SK-N-SH treated with all-trans-retinoic acid at 6 μM for 48 hours (cell line): ENCODE data around the gene CNN2.
A peak's percentile ranks its signal among the peaks of the same experiment; 100 is the strongest.

Experiments used
- ATAC-seq: fragments of 200-7000 bp; cut with Tn5 transposase; 3 replicates; pipeline ENCODE4 v1.9.1; 2020; ENCODE audit warnings: mild to moderate bottlenecking, moderate library complexity
- ARNTL ChIP-seq: fragments of 450-650 bp; formaldehyde crosslinking; IDR thresholded peaks from 2 replicates; pipeline ENCODE4 v1.5.0; 2020; ENCODE audit warnings: low read depth, mild to moderate bottlenecking, moderate library complexity, borderline replicate concordance
- BACH2 ChIP-seq: fragments of 250-450 bp; sonication (Bioruptor Pico); IDR thresholded peaks from 2 replicates; pipeline ENCODE4 v1.9.0; 2021; ENCODE audit warnings: mild to moderate bottlenecking, borderline replicate concordance
- CSDC2 ChIP-seq: fragments of 250-450 bp; sonication (Bioruptor Pico); IDR thresholded peaks from 2 replicates; pipeline ENCODE4 v1.5.0; 2020; ENCODE audit warnings: mild to moderate bottlenecking, moderate library complexity
- ESRRG ChIP-seq: fragments of 250-450 bp; sonication (Bioruptor Pico); IDR thresholded peaks from 2 replicates; pipeline ENCODE4 v1.6.1; 2021; ENCODE audit warnings: mild to moderate bottlenecking
- GLIS3 ChIP-seq: fragments of 250-450 bp; sonication (Bioruptor Pico); IDR thresholded peaks from 2 replicates; pipeline ENCODE4 v1.5.0; 2020; ENCODE audit warnings: mild to moderate bottlenecking, moderate library complexity
- ISL1 ChIP-seq: fragments of 250-450 bp; sonication (Bioruptor Pico); IDR thresholded peaks from 2 replicates; pipeline ENCODE4 v2.1.2; 2022; ENCODE audit warnings: mild to moderate bottlenecking, moderate library complexity
- OSR1 ChIP-seq: fragments of 250-450 bp; sonication (Bioruptor Pico); IDR thresholded peaks from 2 replicates; pipeline ENCODE4 v1.8.0; 2022; ENCODE audit warnings: moderate library complexity, mild to moderate bottlenecking, inconsistent platforms
- PPARA ChIP-seq: fragments of 250-450 bp; sonication (Bioruptor Pico); IDR thresholded peaks from 2 replicates; pipeline ENCODE4 v1.5.0; 2020; ENCODE audit warnings: mild to moderate bottlenecking, borderline replicate concordance
- RARB ChIP-seq: fragments of 250-450 bp; sonication (Bioruptor Pico); IDR thresholded peaks from 2 replicates; pipeline ENCODE4 v1.8.0; 2021; ENCODE audit warnings: mild to moderate bottlenecking, moderate library complexity
- SNAI2 ChIP-seq: fragments of 250-450 bp; sonication (Bioruptor Pico); IDR thresholded peaks from 2 replicates; pipeline ENCODE4 v1.5.0; 2020; ENCODE audit warnings: mild to moderate bottlenecking, moderate library complexity
- TCF4 ChIP-seq: fragments of 250-450 bp; sonication (Bioruptor Pico); IDR thresholded peaks from 2 replicates; pipeline ENCODE4 v1.8.0; 2021; ENCODE audit warnings: mild to moderate bottlenecking, moderate library complexity, borderline replicate concordance
- TOX ChIP-seq: fragments of 250-450 bp; sonication (Bioruptor Pico); IDR thresholded peaks from 2 replicates; pipeline ENCODE4 v1.8.0; 2021; ENCODE audit warnings: mild to moderate bottlenecking, moderate library complexity, borderline replicate concordance
- ZC3H10 ChIP-seq: fragments of 250-450 bp; sonication (Bioruptor Pico); IDR thresholded peaks from 2 replicates; pipeline ENCODE4 v1.5.1; 2021; ENCODE audit warnings: mild to moderate bottlenecking, moderate library complexity
- ZFP3 ChIP-seq: fragments of 250-450 bp; sonication (Bioruptor Pico); IDR thresholded peaks from 2 replicates; pipeline ENCODE4 v1.5.0; 2020; ENCODE audit warnings: mild to moderate bottlenecking, moderate library complexity
- ZFP30 ChIP-seq: fragments of 450-650 bp; formaldehyde crosslinking; IDR thresholded peaks from 2 replicates; pipeline ENCODE4 v1.5.0; 2022; ENCODE audit warnings: mild to moderate bottlenecking, moderate library complexity
- ZNF565 ChIP-seq: fragments of 450-650 bp; formaldehyde crosslinking; conservative IDR thresholded peaks from 2 replicates; pipeline ENCODE4 v1.5.0; 2020; ENCODE audit warnings: low read depth, mild to moderate bottlenecking, moderate library complexity
- ZNF70 ChIP-seq: fragments of 450-650 bp; formaldehyde crosslinking; IDR thresholded peaks from 2 replicates; pipeline ENCODE4 v1.5.0; 2020; ENCODE audit warnings: mild to moderate bottlenecking, moderate library complexity
- ZNF8 ChIP-seq: fragments of 450-650 bp; formaldehyde crosslinking; IDR thresholded peaks from 2 replicates; pipeline ENCODE4 v1.5.0; 2020; ENCODE audit warnings: mild to moderate bottlenecking, moderate library complexity
- TF ChIP-seq, protein P1 (sequence below): fragments of 250-450 bp; sonication (Bioruptor Pico); IDR thresholded peaks from 2 replicates; pipeline ENCODE4 v1.5.1; 2020; ENCODE audit warnings: low read depth, mild to moderate bottlenecking, moderate library complexity
- TF ChIP-seq, protein P2 (sequence below): fragments of 250-450 bp; sonication (Bioruptor Pico); IDR thresholded peaks from 2 replicates; pipeline ENCODE4 v1.8.0; 2021; ENCODE audit warnings: low read depth, mild to moderate bottlenecking, moderate library complexity, borderline replicate concordance
- TF ChIP-seq, protein P3 (sequence below): fragments of 250-450 bp; sonication (Bioruptor Pico); IDR thresholded peaks from 2 replicates; pipeline ENCODE4 v1.5.0; 2020; ENCODE audit warnings: mild to moderate bottlenecking, moderate library complexity
- TF ChIP-seq, protein P4 (sequence below): fragments of 250-450 bp; sonication (Bioruptor Pico); IDR thresholded peaks from 2 replicates; pipeline ENCODE4 v1.8.0; 2020; ENCODE audit warnings: mild to moderate bottlenecking, moderate library complexity, borderline replicate concordance
- TF ChIP-seq, protein P5 (sequence below): fragments of 250-450 bp; sonication (Bioruptor Pico); IDR thresholded peaks from 2 replicates; pipeline ENCODE4 v1.5.1; 2021; ENCODE audit warnings: mild to moderate bottlenecking, moderate library complexity

The CNN2 gene

DNA sequence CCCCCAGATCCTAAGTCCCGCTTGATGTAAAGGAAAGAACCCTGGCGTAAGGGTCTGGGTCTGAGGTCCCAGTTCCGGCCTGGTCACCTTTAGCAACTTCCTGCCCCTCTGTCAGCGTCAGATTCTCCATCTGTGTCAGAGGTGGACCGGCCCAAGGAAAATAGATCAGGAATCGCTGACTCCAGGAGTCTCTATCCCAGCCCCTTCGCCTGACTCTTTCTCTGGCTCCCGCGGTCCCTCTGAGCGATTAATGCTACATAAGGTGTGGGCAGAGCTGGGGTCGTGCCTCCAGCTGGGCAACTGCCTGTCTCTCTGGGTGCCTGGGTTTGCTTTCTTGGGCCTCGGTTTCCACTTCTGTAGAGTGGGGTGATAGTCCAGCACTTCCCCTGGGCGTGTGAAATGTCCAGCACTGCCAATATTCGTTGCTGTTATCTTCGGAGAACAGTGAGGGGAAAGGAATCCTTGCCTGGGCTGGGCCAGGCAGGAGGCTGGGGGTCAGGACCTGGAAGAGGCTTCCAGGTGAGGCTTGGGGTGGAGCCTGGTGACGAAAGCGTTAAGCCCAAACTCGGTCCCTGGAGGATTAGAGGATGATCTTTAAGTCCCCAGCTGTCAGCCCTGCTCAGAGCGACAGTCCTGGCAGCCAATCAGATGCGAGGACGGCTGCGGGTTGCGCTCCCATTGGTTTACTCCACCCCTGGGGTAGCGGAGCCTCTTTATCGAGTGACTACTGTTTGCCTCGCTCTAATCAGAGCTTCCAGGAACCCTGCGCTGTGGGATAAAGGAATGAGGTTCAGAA, 14.3 kb downstream of the CNN2 start:
- peak; percentile 70 for ATAC-seq
- TF ChIP-seq ZNF8 (CRISPR knock-in tag) (no peak), ZNF565 (no peak), CSDC2 (CRISPR knock-in tag) (no peak), GLIS3 (CRISPR knock-in tag) (no peak), OSR1 (no peak), BACH2 (CRISPR knock-in tag) (no peak), TCF4 (CRISPR knock-in tag) (no peak), ISL1 (no peak), ARNTL (CRISPR knock-in tag) (no peak), ZC3H10 (CRISPR knock-in tag) (no peak), ESRRG (CRISPR knock-in tag) (no peak), ZNF70 (CRISPR knock-in tag) (no peak), RARB (CRISPR knock-in tag) (no peak), TOX (CRISPR knock-in tag) (no peak), ZFP3 (CRISPR knock-in tag) (no peak)
- TF ChIP-seq, protein P1, sequence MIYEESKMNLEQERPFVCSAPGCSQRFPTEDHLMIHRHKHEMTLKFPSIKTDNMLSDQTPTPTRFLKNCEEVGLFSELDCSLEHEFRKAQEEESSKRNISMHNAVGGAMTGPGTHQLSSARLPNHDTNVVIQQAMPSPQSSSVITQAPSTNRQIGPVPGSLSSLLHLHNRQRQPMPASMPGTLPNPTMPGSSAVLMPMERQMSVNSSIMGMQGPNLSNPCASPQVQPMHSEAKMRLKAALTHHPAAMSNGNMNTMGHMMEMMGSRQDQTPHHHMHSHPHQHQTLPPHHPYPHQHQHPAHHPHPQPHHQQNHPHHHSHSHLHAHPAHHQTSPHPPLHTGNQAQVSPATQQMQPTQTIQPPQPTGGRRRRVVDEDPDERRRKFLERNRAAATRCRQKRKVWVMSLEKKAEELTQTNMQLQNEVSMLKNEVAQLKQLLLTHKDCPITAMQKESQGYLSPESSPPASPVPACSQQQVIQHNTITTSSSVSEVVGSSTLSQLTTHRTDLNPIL (CRISPR knock-in tag) = no peak
- TF ChIP-seq, protein P2, sequence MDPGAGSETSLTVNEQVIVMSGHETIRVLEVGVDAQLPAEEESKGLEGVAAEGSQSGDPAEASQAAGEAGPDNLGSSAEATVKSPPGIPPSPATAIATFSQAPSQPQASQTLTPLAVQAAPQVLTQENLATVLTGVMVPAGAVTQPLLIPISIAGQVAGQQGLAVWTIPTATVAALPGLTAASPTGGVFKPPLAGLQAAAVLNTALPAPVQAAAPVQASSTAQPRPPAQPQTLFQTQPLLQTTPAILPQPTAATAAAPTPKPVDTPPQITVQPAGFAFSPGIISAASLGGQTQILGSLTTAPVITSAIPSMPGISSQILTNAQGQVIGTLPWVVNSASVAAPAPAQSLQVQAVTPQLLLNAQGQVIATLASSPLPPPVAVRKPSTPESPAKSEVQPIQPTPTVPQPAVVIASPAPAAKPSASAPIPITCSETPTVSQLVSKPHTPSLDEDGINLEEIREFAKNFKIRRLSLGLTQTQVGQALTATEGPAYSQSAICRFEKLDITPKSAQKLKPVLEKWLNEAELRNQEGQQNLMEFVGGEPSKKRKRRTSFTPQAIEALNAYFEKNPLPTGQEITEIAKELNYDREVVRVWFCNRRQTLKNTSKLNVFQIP (CRISPR knock-in tag) = no peak
- TF ChIP-seq, all 23 proteins: peak for 0

DNA sequence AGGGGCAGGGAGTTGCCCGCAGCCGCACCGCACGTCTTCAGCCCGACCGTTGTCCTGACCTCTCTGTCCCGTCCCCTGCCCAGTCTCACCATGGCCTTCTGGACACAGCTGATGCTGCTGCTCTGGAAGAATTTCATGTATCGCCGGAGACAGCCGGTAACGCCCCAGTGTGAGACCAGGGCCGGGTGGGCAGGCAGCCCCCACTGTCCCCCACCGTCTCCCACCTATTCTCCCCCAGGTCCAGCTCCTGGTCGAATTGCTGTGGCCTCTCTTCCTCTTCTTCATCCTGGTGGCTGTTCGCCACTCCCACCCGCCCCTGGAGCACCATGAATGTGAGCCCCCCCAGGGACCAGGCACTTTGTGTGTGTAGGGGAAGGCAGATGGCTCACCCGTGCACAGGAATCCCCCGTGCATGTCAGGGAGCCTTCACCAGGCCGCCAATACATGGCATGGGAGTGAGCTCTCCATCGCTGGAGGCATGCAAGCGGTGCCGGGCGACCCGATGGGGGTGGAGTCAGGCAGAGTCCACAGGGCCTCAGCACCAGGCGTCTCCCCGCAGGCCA, 14.9 kb downstream of the CNN2 start:
- peak; percentile 0 for ATAC-seq
- no peak for TF ChIP-seq TOX (CRISPR knock-in tag)
- no peak for TF ChIP-seq CSDC2 (CRISPR knock-in tag)

DNA sequence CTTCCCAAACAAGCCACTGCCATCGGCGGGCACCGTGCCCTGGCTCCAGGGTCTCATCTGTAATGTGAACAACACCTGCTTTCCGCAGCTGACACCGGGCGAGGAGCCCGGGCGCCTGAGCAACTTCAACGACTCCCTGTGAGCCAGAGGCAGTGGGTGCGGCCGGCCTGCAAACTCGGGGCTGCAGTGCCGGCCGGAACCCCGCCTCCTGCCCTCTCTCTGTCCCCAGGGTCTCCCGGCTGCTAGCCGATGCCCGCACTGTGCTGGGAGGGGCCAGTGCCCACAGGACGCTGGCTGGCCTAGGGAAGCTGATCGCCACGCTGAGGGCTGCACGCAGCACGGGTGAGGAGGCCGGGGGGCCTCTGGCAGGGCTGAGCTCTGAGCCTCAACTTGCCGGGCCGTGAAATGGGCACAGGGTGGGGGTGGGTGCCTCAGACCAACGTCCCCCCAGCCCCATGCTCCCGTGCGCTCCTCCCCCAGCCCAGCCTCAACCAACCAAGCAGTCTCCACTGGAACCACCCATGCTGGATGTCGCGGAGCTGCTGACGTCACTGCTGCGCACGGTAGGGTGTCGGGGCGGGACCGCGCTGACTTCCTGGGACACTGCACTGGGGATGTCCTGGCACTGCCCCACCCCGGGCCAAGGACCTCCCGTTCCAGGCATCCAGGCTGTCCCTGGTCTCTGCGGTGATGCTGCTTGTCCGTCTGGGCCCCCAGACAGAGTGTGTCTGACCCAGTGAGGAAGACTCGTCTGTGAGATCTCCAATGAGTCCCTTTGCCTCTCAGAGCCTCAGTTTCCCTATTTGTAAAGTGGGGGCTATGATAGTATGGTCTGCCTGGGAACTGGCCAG, 15.7 kb downstream of the CNN2 start:
- TF ChIP-seq, protein P3, sequence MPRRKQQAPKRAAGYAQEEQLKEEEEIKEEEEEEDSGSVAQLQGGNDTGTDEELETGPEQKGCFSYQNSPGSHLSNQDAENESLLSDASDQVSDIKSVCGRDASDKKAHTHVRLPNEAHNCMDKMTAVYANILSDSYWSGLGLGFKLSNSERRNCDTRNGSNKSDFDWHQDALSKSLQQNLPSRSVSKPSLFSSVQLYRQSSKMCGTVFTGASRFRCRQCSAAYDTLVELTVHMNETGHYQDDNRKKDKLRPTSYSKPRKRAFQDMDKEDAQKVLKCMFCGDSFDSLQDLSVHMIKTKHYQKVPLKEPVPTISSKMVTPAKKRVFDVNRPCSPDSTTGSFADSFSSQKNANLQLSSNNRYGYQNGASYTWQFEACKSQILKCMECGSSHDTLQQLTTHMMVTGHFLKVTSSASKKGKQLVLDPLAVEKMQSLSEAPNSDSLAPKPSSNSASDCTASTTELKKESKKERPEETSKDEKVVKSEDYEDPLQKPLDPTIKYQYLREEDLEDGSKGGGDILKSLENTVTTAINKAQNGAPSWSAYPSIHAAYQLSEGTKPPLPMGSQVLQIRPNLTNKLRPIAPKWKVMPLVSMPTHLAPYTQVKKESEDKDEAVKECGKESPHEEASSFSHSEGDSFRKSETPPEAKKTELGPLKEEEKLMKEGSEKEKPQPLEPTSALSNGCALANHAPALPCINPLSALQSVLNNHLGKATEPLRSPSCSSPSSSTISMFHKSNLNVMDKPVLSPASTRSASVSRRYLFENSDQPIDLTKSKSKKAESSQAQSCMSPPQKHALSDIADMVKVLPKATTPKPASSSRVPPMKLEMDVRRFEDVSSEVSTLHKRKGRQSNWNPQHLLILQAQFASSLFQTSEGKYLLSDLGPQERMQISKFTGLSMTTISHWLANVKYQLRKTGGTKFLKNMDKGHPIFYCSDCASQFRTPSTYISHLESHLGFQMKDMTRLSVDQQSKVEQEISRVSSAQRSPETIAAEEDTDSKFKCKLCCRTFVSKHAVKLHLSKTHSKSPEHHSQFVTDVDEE = no peak
- no peak for TF ChIP-seq ISL1
- TF ChIP-seq BACH2 (CRISPR knock-in tag) = no peak
- no peak for TF ChIP-seq ZNF70 (CRISPR knock-in tag)
- no peak for TF ChIP-seq ARNTL (CRISPR knock-in tag)
- no peak for TF ChIP-seq ZNF565
- no peak for TF ChIP-seq ZFP3 (CRISPR knock-in tag)
- no peak for TF ChIP-seq PPARA
- TF ChIP-seq ZFP30 (CRISPR knock-in tag) = no peak
- TF ChIP-seq, protein P4, sequence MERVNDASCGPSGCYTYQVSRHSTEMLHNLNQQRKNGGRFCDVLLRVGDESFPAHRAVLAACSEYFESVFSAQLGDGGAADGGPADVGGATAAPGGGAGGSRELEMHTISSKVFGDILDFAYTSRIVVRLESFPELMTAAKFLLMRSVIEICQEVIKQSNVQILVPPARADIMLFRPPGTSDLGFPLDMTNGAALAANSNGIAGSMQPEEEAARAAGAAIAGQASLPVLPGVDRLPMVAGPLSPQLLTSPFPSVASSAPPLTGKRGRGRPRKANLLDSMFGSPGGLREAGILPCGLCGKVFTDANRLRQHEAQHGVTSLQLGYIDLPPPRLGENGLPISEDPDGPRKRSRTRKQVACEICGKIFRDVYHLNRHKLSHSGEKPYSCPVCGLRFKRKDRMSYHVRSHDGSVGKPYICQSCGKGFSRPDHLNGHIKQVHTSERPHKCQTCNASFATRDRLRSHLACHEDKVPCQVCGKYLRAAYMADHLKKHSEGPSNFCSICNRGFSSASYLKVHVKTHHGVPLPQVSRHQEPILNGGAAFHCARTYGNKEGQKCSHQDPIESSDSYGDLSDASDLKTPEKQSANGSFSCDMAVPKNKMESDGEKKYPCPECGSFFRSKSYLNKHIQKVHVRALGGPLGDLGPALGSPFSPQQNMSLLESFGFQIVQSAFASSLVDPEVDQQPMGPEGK (CRISPR knock-in tag) = no peak
- no peak for TF ChIP-seq SNAI2 (CRISPR knock-in tag)
- no peak for TF ChIP-seq ZNF8 (CRISPR knock-in tag)
- TF ChIP-seq, protein P1 (CRISPR knock-in tag) = no peak
- no peak for TF ChIP-seq ZC3H10 (CRISPR knock-in tag)
- TF ChIP-seq ESRRG (CRISPR knock-in tag) = no peak
- TF ChIP-seq, protein P5, sequence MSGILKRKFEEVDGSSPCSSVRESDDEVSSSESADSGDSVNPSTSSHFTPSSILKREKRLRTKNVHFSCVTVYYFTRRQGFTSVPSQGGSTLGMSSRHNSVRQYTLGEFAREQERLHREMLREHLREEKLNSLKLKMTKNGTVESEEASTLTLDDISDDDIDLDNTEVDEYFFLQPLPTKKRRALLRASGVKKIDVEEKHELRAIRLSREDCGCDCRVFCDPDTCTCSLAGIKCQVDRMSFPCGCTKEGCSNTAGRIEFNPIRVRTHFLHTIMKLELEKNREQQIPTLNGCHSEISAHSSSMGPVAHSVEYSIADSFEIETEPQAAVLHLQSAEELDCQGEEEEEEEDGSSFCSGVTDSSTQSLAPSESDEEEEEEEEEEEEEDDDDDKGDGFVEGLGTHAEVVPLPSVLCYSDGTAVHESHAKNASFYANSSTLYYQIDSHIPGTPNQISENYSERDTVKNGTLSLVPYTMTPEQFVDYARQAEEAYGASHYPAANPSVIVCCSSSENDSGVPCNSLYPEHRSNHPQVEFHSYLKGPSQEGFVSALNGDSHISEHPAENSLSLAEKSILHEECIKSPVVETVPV (CRISPR knock-in tag) = no peak
- no peak for TF ChIP-seq CSDC2 (CRISPR knock-in tag)
- no peak for TF ChIP-seq RARB (CRISPR knock-in tag)
- no peak for ATAC-seq
